ENCODE results near the gene GTF2IRD1.
"Not testable (repeated sequence)": the region's sequence is repeated elsewhere in the genome, so short reads cannot be mapped to it uniquely, and the experiment has no call there.

Gene GTF2IRD1

DNA sequence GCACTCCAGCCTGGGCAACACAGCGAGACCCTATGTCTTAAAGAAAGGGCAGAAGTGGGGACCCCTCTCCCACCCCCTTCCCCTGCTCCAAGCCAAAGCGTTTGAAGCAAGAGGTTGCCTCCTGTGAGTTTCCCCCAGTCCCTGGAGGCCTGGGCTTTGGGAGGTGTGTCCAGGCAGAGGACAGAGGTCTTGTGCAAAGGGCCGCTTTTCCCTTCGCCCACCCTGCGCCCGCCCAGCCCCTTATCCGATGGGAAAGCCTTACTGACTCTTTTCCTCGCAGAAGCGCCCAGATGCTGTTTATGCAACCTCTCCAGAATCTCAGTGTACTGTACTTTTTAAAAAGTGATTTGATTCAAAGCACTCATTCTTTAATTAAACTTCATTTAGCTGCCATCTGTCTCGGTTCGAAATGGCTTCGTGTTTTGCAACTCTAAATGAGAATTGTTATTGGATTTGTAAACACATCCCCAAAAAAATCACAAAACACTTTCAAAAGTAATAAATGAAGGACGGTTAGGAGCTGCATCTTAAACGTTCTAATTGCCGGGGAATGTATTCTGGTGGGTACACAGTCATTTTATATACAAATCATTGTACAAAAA is 153.3 kb downstream of the GTF2IRD1 start:
- DNase-seq = no peak

DNA sequence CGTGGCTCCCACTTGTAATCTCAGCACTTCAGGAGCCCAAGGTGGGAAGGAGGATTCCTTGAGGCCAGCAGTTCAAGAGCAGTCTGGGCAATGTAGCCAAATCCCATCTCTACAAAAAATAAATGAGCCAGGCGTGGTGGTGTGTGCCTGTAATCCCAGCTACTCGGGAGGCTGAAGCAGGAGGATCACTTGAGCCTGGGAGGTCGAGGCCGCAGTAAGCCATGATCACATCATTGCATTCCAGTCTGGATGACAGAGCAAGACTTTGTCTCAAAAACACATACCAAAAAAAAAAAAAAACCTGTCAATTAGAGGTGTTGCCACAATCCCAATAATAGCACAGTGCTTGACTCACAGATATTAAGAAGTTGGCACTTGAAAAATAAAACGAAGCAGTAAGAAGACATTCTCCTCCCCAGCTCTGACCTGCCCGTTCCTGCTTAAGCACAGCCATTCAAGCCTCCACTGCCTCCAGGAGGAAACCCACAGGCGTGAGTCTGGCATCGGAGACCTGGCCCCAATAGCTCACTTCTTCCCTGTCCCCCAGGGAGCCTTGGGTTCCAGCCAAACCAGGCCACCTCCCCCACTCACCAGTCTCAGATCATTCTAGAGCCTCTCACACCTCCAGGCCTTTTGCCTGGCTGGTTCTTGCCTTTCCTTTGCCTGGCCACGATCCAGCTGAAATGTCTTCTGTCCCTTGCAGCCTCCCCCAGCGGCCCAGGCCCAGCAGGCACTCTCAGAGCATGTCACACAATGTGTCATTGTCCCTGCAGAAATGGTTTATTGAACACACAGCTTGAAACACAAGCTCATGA is 158.5 kb downstream of the GTF2IRD1 start:
- DNase-seq = no peak

DNA sequence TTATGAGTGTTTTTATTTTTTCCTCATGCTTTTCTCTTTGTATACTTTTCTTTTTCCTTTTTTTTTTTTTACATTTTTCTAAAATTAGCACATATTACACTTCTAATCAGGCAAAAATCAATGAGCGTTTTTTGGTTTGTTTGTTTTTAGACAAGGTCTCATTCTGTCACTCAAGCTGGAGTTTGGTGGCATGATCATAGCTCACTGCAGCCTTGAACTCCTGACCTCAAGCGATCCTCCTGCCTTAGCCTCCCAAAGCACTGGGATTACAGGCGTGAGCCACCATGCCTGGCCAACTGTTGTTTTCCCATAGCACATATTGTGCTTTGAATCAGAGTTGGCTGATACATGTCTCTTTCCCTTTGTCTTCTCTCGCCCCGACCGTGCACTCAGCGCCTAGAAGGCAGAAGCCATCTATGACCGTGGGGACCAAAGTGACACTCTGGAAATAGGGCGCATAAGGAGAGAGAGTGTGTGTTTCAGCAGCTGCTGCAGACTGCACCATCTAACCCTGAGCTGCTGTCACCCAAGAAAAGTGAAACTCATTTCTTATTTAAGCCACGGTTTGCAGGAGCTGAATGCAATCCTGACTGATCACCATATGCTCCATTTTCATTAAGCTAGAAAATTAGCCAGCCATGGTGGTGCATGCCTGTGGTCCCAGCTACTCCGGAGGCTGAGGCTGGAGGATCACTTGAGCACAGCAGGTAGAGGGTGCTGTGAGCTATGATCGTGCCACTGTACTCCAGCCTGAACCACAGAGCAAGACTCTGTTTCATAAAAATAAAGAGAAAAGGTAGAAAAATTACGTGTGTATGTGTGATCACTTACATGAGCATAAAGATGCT is 162.5 kb downstream of the GTF2IRD1 start:
- no peak for DNase-seq

GRCh38 chr7:74617180-74617744 is 163.6 kb downstream of the GTF2IRD1 start:
- DNase-seq = no peak

DNA sequence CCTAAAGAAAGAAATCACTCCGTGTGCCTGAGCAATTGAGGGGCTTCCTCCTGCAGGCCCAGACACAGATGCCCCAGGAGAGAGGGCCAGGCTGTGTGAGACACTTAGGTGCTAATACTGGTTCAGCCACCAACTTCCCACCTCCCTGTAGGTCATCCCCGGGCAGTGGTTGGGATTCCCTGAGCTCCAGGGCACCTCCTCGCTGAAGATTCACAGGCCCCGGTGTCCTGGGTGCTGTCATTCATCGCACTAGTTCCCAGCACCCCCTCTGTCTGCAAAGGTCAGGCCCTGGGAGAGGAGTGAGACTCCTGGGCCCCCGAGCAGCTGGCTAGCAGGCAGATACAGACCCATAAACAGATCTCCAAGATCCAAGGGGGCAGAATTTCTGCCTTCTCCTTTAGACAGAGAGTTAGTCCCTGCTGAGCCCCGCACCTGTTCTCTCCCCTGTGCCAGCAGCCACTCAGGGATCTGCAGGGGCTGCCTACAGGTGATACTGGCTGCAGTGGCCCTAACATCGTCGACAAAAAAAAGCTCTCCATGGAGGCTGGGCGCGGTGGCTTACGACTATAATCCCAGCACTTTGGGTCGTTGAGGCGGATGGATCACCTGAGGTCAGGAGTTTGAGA is 165.6 kb downstream of the GTF2IRD1 start:
- no peak for DNase-seq

- DNase-seq = no peak
Measured at GRCh38 chr7:74622228-74622749, 168.6 kb downstream of the GTF2IRD1 start.

DNA sequence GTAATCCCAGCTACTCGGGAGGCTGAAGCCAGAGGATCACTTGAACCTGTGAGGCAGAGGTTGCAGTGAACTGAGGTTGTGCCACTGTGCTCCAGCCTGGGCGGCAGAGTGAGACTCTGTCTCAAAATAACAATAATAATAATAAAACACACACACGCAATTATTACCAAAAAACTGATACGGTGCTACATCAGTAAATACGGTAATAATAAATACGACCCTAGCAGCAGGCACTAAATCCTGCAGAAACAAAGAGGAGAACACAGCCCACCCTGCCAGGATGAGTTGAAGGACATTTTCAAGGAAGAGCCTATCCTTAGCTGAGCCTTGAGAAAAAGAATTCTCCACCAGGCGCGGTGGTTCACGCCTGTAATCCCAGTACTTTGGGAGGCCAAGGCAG is 169.4 kb downstream of the GTF2IRD1 start:
- DNase-seq = no peak

- no peak for DNase-seq
Measured at GRCh38 chr7:74625446-74625845, 171.7 kb downstream of the GTF2IRD1 start.

DNA sequence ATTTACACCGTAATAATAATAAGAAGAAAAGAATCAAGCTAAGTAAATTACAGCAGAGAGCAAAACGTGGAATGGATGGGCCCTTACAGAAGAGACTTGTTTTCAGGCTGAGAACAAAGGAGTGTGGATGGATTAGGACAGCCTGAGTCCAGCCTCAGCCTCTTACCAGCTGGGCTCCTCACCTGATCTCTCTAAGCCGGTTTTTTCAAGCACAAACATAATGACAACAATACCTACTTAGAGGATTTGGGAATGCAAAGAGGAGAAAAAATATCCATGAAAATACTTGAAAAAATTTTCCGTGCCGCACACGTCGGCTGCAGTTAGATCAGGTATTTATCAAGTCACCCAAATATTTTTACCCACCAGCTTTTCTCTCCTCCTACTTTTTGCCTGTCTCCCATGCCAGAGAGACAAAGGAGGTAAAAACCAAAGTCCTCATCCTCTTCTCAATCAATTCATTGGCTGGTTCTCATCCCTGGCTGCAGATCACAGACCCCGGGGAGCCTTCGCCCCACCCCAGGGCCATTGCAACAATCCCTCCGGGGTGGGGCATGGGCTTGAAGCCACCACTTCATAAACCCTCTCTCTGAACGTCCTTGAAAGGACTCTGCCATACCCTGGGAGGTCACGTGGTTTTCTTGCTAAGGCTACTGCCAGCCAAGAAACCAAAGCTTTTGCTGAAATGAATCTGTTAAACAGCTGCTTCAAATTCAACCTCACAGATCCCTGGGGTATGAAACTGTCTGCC is 174.1 kb downstream of the GTF2IRD1 start:
- no peak for DNase-seq

DNA sequence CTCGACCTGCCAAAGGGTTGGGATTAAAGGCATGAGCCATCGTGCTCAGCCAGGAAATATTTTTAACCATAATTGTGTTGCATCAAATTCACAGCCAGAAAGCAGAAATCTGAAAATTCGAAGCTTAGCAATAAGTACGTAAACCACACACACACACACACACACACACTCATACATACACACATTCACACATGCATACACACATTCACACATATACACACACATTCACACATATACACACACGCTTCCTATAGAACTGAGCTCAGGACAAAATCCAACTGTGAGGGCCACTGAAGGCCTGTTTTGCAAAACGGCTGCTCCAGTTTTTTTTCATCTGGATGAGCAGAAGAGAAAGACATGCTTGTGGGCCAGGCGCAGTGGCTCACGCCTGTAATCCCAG is 178.8 kb downstream of the GTF2IRD1 start:
- DNase-seq = no peak

GRCh38 chr7:74633451-74633921 is 179.8 kb downstream of the GTF2IRD1 start:
- DNase-seq = no peak

- DNase-seq = no peak
Measured at GRCh38 chr7:74637745-74638144, 184.0 kb downstream of the GTF2IRD1 start.

DNA sequence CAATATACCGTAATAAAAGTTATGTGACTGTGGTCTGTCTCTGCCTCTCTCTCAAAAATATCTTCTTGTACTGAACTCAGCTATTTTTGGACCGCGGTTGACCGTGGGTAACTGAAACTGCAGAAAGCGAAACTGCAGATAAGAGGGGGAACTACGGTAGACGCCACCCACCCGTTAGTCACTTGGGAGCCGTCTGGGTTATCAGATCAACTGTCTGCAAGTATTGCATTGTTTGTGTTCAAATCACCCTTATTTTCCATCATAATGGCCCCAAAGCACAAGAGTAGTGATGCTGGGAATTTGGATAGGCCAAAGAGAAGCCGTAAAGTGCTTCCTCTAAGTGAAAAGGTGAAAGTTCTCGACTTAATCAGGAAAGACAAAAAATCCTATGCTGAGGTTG is 196.3 kb downstream of the GTF2IRD1 start:
- DNase-seq = not testable (repeated sequence)

- DNase-seq = not testable (repeated sequence)
Measured at GRCh38 chr7:74650493-74651132, 196.9 kb downstream of the GTF2IRD1 start.

GRCh38 chr7:74651133-74651504 is 197.4 kb downstream of the GTF2IRD1 start:
- DNase-seq = not testable (repeated sequence)

All from NCI-H526 (cell line).